HEK293 (cell line): ENCODE results near the gene PEPD.

Experiments
- CTCF ChIA-PET: fragments of 350-600 bp; formaldehyde crosslinking; extraction: SDS; loops from one replicate; lab custom pipeline; 2021; ENCODE audit warnings: antibody characterized with exemption; lab: Yijun Ruan, JAX
- POLR2A ChIA-PET: fragments of 300-600 bp; formaldehyde crosslinking; extraction: SDS; loops from one replicate; lab custom pipeline; 2020; ENCODE audit warnings: antibody characterized with exemption, inconsistent platforms; lab: Yijun Ruan, JAX
- H3K27ac ChIP-seq: fragments of 200-500 bp; sonication (Bioruptor generic); 2 replicates; pipeline ENCODE4 v1.5.1; 2014; ENCODE audit warnings: low read depth, low read length, control low read depth, inconsistent platforms; ENCODE audit errors: extremely low read depth
- H3K36me3 ChIP-seq, 2 experiments: fragments of 200-500 bp in 1 of 2; sonication (Bioruptor generic) in 1 of 2; 1 replicate in 1 of 2; 2 replicates in 1 of 2; pipeline ENCODE4 v1.5.1; 2014 to 2017; ENCODE audit warnings: inconsistent platforms in 2 of 2, low read length in 2 of 2; ENCODE audit not compliant: control insufficient read depth in 2 of 2, insufficient read depth in 1 of 2
- H3K4me1 ChIP-seq: fragments of 200-500 bp; sonication (Bioruptor generic); 2 replicates; pipeline ENCODE4 v1.5.1; 2014; ENCODE audit warnings: mild to moderate bottlenecking, low read length, inconsistent platforms; ENCODE audit not compliant: control insufficient read depth, insufficient read depth
- H3K4me3 ChIP-seq: 2 replicates; pipeline ENCODE4 v1.5.1; 2011; ENCODE audit warnings: low read depth, mild to moderate bottlenecking, control low read depth, low read length, moderate library complexity
- H3K9me3 ChIP-seq: fragments of 200-500 bp; sonication (Bioruptor generic); 2 replicates; pipeline ENCODE4 v1.5.1; 2014; ENCODE audit warnings: low read depth, low read length, inconsistent platforms; ENCODE audit not compliant: control insufficient read depth, insufficient read depth
- ELK4 ChIP-seq: IDR thresholded peaks from 2 replicates; pipeline ENCODE4 v1.6.1; 2011; ENCODE audit warnings: mild to moderate bottlenecking, low read depth, low read length, borderline replicate concordance
- HIC1 ChIP-seq: fragments of 450-650 bp; formaldehyde crosslinking; IDR thresholded peaks from 2 replicates; pipeline ENCODE4 v1.5.1; 2016; ENCODE audit warnings: missing biosample characterization, missing genetic modification characterization
- OSR2 ChIP-seq: fragments of 450-650 bp; formaldehyde crosslinking; IDR thresholded peaks from 2 replicates; pipeline ENCODE4 v1.5.1; 2016; ENCODE audit warnings: missing biosample characterization, missing genetic modification characterization
- PATZ1 ChIP-seq: fragments of 450-650 bp; formaldehyde crosslinking; IDR thresholded peaks from 2 replicates; pipeline ENCODE4 v1.5.1; 2016; ENCODE audit warnings: missing biosample characterization, missing genetic modification characterization
- PRDM1 ChIP-seq: fragments of 450-650 bp; formaldehyde crosslinking; IDR thresholded peaks from 2 replicates; pipeline ENCODE4; 2016; ENCODE audit warnings: missing biosample characterization, missing genetic modification characterization
- ZBTB17 ChIP-seq: fragments of 450-650 bp; formaldehyde crosslinking; IDR thresholded peaks from 2 replicates; pipeline ENCODE4 v1.5.1; 2016; ENCODE audit warnings: missing biosample characterization, missing genetic modification characterization
- ZBTB48 ChIP-seq: fragments of 450-650 bp; formaldehyde crosslinking; IDR thresholded peaks from 2 replicates; pipeline ENCODE4 v1.5.1; 2016; ENCODE audit warnings: missing biosample characterization, missing genetic modification characterization
- ZFP41 ChIP-seq: fragments of 450-650 bp; formaldehyde crosslinking; IDR thresholded peaks from 2 replicates; pipeline ENCODE4 v1.5.1; 2016; ENCODE audit warnings: missing biosample characterization, missing genetic modification characterization, borderline replicate concordance
- ZNF202 ChIP-seq: fragments of 450-650 bp; formaldehyde crosslinking; IDR thresholded peaks from 2 replicates; pipeline ENCODE4 v1.5.1; 2016; ENCODE audit warnings: missing biosample characterization, missing genetic modification characterization, borderline replicate concordance
- ZNF280C ChIP-seq: fragments of 450-650 bp; formaldehyde crosslinking; IDR thresholded peaks from 2 replicates; pipeline ENCODE4 v1.5.1; 2016; ENCODE audit warnings: missing biosample characterization, missing genetic modification characterization
- ZNF391 ChIP-seq: fragments of 450-650 bp; formaldehyde crosslinking; IDR thresholded peaks from 2 replicates; pipeline ENCODE4 v1.5.1; 2016; ENCODE audit warnings: low read depth, missing biosample characterization, missing genetic modification characterization, borderline replicate concordance
- ZNF398 ChIP-seq: fragments of 450-650 bp; formaldehyde crosslinking; IDR thresholded peaks from 2 replicates; pipeline ENCODE4 v1.5.1; 2017; ENCODE audit warnings: missing biosample characterization, missing genetic modification characterization
- ZNF473 ChIP-seq: fragments of 450-650 bp; formaldehyde crosslinking; IDR thresholded peaks from 2 replicates; pipeline ENCODE4 v1.5.1; 2017; ENCODE audit warnings: missing biosample characterization, missing genetic modification characterization
- ZNF639 ChIP-seq: fragments of 450-650 bp; formaldehyde crosslinking; IDR thresholded peaks from 2 replicates; pipeline ENCODE4 v1.5.1; 2016; ENCODE audit warnings: missing biosample characterization, missing genetic modification characterization

Gene PEPD

GRCh38 chr19:33512021-33512420 lies 9.6 kb downstream of the PEPD start (continued):
- TF ChIP-seq HIC1 (no peak), PRDM1 (no peak), OSR2 (tag by site-specific recombination) (no peak), ZBTB17 (tag by site-specific recombination) (no peak)

- no peak overlapping the region for H3K27ac ChIP-seq
- H3K36me3 ChIP-seq, result peaks cover 2 to 19% of the 10 kb centered on the region in 2 experiments; a peak in 2 of 3 replicates
- no peak overlapping the region for H3K4me3 ChIP-seq
- CTCF ChIA-PET, result interaction anchor here (1.2 to 2.8 kb wide), 2 partner anchors 81 to 267 kb away, joined by 4 to 8 read pairs; no protein-coding TSS in a partner anchor
- POLR2A ChIA-PET, result interaction anchor here (0.7 to 2.8 kb wide), 2 partner anchors 11 to 14 kb away, joined by 3 to 23 read pairs; partner anchors contain the start of gene PEPD
- H3K9me3 ChIP-seq, result no peaks in the 10 kb centered on the region
- no peak for TF ChIP-seq ZNF202 (tag by site-specific recombination)
- no peak for TF ChIP-seq ELK4
- TF ChIP-seq ZNF398, result no peak
- TF ChIP-seq PATZ1 (tag by site-specific recombination), result no peak
- no peak for TF ChIP-seq ZNF639 (tag by site-specific recombination)
- no peak for TF ChIP-seq ZBTB48 (tag by site-specific recombination)
- no peak for TF ChIP-seq ZNF391 (tag by site-specific recombination)
- TF ChIP-seq ZNF473 (tag by site-specific recombination), result no peak
- no peak for TF ChIP-seq ZNF280C (tag by site-specific recombination)
- no peak for TF ChIP-seq ZFP41 (tag by site-specific recombination)
- H3K4me1 ChIP-seq, result no peaks in the 10 kb centered on the region
These were observed 10.2 kb downstream of the PEPD start for GRCh38 chr19:33511346-33511745.
